HG02938 (cell line): ENCODE results near the gene EGFR.
"Not testable (repeated sequence)": the region's sequence is repeated elsewhere in the genome, so short reads cannot be mapped to it uniquely, and the experiment has no call there.

Source experiments
- ATAC-seq: cut with Tn5 transposase; IDR thresholded peaks from one replicate; pipeline ENCODE4 v1.9.1; 2021; ENCODE audit warnings: mild to moderate bottlenecking, moderate library complexity; ENCODE audit not compliant: unreplicated experiment

The EGFR gene

DNA sequence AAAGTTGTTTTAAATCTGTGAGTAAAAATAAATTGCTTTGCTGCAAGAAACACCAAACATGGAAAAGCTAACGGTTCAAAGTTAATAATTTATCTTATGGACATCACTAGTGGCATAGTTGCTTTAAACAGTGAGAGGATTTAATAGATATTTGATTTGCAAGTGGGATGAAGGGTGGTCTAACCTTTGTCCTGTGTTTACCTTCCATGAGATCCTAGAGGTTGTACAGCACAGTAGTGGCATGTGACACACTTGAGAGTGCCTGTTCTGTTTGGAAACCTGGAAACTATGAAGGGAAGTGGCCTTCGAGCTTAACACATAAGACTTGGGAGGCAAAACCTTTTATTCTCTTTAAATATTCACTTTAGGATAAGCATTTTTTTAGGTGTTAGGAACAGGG, 16.0 kb downstream of the EGFR start:
- no peak for ATAC-seq

DNA sequence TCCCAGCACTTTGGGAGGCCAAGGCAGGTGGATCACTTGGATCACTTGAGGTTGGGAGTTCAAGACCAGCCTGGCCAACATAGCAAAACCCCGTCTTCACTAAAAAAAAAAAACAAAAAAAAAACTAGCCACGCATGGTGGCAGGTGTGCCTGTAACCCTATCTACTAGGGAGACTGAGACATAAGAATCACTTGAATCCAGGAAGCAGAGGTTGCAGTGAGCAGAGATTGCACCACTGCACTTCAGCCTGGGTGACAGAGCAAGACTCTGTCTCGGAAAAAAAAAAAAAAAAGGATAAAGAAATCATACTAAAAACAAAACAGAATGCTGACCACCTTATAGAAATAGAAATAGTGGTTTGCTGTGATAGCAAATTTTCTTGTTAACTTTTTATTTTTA, 16.6 kb downstream of the EGFR start:
- not testable (repeated sequence) for ATAC-seq

DNA sequence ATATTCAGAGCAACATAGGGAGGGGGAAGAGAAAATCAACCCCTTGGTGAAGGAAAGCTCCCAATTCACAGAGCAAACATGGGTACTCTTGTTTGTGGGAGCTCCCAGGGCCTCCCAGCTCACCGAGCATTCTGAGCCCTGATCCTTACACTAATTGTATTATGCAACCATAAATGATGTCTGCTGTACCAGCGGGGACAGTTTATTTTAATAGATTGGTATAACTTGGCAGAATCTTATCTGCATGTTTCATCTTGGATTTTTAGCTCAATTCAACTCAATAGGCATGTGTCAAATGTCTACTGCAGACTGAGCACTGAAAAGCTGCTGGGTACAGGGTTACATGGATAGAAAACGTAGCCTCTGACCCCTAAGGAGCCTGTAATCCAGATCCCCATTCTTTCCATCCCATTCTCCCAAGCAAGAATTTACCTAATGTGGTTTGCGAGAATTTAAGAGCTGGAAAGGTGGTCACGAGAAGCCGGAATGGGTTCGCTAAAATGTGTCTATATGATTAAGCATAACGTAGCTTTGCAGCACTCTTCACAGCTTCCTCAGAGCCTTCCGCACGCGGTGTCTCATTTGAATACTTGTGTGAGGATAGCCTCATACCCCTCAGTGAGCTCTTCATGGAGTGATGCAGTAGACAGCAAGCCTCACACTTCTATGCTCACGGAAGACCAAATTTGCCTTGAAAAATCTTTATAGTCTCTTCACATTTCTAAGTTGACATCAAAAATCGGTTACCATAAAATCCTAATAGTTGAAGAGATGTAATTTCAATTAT, 18.3 kb downstream of the EGFR start:
- no peak for ATAC-seq

DNA sequence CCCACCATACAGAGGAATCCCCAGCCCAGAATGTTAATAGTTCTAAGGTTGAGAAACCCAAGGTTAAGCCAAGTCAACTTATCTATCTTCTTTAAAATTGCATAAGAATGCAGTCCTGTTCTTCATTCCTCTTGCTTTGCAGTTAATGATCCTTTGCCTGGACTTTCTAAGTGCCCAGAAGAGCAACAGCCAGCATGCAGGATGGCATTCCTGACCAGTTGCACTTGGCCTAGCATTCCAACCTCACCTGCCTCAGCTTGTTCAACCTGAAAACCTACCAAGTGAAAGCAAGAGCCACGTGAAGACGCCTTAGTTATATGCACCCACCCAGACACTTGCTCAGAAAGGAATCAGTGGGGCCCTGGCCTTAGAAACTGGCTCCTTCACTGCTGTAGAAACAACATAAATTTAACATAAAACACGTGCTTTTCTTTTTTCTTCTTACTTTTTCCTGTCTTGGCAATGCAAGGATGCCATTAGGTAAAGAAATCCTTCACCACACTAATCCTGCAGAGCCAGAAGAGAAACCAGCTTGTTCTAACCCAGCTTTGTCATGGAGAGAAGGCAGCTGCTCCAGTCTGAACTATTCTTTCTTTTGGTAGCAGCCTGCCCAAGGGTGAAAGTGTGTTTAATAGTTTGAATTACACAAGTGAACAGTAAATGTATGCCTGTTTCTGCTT, 25.0 kb downstream of the EGFR start:
- ATAC-seq = no peak

DNA sequence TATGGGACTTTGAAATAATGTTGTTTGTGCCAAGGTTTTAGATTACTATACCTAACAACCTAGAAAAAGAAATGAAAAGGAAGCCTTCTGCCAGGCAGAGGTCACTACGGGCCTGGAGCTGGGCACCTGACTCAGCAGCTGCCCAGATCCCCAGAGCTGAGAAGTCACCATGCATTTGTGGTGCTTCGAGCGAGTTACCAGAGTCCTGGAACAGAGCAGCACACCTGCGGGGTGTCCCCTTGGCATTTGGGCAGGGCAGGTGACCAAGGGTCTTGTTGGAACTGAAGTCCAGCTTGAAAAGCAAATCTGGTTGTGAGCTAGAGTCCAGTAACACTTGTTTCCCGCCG, 25.5 kb downstream of the EGFR start:
- no peak for ATAC-seq

DNA sequence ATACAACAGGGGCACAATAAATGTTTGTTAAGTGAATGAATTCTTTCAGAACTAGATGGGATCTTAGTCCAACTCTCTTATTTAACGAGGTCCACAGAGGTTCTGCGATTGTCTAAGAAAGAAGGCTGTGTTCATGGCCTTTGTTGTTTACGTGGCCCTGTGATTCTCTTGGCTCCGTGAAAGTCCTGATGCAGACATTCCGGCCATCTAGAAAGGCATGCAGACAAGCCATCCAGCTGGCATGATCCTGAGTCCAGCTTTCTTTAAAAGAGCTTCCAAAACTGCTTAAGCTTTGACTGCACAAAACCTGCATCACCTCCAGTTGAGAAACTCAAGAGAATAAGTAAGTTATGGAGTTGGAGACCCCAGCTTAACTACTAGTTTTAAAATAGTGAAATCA, 26.0 kb downstream of the EGFR start:
- ATAC-seq = no peak

DNA sequence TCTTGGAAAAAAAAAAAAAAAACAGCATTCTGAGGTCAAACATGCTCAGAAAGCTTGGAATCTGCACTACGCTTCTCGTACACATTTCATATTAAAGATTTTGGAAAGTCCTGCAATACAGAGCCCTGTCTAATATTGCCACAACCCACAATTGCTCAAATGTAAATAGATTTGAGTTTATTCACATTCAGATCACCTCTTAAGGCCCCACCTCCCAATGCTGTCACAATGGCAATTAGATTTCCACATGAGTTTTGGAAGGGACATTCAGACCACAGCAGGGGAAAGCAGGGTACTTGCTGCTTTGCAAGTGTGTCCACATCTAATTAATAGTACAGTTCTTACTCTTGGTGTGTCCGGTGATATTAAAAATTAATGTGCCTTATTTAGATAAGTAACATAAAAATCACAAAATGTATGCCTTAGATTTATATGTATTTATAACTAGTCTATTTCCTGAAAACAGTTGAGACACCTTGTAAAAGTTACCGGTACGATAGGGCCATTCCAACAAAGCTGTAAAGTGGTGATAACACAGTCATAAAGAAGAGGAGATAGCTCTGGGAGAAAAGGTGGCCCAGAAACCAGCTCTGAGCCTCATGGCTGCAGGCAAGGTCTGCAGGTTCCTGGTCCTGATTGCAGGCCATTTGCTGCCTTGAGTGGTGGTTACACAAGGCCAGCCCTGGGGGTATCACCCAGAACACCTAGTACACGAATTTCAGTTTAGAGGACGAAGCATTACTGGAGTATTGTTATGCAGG, 27.9 kb downstream of the EGFR start:
- ATAC-seq = no peak

DNA sequence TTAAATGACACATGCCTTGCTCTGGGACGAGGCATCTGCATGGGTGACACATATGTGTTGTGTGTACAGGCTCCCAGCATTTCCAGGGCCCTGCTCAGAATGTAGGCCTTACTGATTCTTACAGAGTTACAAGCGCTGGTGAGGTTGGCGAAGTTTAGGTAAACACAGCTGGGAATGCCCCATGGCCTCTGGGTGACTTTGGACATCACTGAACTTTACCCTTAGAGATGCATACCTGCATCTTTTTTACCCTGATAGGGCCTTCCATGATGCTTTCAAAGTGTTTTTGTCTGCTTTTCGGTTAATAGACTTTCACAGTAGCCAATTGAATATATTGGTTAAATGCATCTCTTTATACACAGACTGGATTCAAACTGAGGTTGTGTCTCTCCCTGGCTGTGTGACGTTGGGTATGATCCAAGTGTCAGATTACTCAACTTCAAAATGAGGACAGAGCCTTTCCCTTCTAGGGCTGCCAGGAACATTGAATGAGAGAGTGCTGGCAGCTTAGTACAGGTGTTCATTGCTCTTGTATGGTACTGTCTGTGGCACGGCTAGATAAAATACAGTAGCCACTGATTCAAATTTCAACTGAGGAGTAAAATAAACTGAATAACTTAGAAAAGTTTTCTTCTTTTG, 29.5 kb downstream of the EGFR start:
- ATAC-seq = no peak

DNA sequence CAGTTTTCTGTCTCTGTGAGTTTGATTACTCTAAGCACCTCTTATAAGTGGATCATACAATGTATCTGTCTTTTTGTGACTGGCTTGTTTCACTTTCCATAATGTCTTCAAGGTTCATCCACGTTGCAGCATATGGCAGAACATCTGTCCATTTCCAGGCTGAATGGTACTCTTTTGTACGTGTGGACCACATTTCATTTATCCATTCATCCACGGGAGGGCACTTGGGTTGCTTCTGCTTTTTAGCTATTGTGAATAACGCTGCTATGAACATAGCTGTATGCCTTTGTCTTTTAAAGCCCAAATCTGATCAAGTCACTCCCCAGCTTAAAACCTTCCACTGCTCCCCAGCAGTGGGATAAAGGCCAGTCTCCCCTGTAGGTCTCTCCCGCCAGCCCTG, 31.5 kb downstream of the EGFR start:
- ATAC-seq = no peak

DNA sequence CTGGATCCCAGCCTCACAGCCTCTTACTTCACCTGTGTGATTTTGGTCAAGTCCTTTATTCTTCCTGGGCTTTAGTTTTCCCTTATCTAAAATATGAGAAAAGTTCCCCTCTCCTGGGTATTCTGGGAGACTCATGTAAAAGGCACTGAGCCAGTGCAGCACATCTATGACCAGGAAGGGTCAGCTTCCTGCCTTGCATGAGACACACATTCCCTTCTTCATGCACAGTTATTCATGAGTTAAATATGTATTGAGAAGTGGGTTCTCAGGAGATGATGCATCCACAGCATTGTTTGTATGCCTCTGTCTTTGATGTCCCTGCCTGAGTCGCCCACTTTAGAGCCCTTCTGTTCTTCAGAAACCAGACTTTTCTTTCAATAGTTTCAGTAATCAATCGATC, 33.3 kb downstream of the EGFR start:
- ATAC-seq = no peak

DNA sequence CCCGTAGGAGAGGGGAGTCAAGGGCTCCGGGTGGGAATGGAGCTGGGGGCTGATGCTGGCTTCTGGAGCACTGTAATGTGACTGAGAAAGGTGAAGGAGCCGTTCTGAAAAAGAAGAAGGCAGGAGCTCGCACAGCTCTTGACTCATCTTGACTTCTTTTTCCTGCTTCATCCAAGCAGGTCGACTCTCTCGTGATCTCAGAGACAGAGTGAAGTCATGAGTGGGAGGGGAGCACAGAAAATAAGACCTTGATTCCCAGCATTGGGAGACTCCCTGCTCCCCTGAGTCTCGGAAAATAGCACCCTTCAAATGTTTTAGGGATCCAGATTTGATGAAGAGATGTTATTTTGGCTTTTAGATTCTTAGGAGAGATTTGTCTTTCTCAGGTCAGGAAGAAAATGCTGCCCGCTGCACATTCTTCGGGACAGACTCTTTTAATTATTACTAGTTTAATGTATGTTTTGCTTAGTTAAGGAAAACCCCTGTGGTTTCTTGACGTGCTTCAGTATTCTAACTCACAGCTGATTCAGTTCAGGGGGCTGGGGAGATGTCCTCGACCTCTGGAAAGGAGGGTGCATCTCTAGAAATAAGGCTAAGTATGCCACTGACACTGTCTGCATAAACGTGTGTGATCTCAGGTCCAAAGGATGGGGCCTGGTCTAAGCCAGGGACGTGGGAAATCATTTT, 34.1 kb downstream of the EGFR start:
- no peak for ATAC-seq

DNA sequence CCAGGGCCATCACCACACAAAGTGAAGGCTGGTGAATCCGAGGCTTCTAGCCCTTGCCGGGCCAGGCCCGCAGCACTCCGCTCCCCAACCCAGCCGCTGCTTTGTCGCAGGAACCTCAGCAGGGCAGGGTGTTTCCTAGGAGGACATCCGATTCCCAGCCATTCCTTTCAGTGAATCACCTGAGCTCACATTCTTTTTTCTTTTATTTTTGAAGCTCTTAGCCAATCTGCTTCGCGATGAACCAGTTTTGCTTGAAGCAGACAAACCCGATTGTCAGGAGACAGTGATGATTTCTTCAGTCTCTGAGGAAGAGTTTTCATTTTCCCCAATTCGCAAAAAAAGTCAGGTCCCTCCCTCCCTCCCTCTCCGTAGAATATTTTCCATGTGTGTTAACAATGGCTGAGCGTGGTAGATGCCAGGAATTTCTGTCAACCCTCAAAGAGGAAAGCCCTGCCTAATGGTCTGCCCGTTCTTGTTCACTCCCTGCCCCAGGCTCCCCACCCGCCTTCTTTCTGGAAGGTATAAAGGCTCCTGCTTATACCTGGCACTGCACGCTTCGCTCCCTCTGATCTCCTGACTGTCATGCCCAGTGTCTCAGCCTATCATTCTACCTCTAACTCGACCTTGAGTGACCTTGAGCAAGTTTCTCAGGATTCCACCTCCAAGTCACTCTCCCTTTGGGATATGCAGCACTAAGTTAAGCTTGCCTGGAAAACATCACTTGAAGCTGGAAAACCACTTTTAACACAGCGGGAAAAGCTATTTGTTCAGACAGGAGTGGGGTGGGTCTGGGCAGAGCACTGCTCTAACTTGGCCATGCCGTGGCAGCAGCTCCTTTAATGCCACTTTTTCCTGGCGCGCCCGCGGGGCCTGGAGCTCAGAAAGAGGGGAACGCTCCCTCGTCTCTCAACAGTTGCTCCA, 35.1 kb downstream of the EGFR start:
- no peak for ATAC-seq

DNA sequence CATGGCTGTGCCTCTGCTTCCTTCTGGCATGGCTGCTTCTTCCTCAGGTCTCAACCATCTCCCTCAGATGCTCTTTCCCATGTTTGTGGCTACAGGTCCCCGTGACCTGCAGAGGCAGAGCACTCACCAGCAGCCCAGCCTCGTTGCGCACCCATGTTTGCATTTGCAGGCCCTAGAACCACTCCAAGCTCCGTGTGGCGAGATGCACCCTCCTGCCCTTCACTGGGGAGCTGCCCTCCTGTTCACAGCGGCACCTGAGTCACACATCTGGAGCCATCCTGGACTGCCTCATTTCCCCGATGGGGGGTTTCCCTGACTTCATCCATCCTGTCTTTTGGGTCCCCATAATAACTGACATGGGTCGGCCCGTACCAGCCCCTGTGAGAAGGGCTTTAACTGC, 35.9 kb downstream of the EGFR start:
- ATAC-seq = no peak

DNA sequence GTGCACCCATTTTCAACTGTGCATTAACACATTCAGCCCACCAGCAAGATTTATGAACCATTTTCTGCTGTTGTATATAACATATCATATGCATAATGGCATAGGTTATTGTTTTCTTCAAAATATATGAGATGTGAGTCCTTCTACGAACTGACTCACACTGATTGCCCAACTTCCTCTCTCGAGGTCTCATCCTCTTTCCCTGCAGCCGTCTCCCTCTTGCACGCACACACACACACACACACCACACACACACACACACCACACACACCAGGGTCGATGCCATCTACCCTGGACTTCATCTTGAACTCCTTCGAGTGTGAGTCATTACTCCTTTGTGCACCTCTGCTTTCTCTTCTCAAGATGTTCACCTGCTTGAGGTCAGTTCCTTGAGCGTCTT, 36.7 kb downstream of the EGFR start:
- ATAC-seq = no peak

DNA sequence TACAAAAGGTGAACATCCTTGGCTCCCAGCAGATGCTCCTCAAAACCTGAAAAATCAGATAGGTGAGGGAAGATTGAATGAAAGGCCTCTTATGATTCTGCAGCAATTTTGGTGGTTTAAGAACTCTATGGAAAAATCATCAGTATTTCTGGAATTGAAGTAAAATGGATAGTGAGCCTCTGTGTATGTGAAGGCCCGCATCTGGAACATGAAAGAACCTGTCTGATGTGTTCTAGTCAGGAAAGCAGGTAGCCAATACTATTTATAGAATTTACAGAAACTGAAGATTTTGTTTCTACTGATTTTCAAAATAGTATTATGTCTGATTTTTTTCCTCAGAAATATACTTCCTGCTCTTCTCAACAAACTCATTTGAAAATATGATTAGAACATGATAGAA, 37.3 kb downstream of the EGFR start:
- ATAC-seq = no peak

DNA sequence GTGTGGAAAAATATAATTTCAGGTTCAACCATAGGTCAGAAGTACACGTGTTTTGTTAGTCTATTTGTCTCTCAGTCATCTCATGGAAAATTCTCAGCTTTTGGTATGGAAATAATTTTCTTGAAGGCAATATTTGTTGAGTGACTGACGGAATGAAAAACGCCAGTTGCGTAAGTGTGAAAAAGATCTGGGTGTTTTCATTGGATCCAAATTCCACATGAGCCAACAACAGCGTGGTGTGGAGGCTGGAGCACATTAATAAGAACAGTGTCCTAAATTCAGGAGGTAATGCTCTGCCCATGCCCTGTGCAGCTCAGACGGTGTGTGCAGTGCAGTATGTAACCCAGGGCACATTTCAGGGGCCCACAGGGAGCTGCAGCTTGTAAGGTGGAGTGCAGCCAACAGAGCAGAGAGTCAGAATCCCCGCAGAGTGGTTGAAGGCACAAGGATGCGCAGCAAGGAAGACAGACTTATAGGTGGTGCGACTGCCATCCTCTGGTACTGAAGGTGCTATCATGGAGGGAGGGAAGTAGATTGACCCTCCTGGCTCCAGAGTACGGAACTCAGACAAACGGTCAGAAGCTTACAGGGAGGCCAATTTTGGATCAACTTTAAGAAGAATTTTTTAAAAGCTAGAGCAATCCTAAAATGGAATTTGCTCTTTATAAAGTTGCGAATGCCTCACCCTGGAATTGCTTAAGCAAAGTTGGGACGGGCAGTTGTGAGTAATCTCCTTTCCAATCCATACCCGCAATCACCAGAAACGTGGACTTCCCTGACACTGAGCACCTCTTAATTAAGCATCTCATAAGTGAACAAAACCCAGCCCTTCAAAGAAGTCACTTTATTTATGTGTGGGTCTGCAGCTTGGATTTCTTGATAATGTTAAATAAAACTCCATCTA, 38.0 kb downstream of the EGFR start:
- no peak for ATAC-seq

DNA sequence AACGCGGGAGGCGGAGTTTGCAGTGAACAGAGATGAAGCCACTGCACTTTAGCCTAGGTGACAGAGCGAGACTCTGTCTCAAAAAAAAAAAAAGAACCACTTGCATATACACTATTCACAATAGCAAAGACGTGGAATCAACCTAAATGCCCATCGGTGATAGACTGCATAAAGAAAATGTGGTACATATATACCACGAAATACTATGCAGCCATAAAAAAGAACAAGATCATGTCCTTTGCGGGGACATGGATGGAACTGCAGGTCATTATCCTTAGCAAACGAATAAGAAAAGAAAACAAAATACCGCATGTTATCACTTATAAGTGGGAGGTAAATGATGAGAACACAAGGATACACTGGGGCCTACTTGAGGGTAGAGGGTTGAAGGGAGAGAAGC, 39.5 kb downstream of the EGFR start:
- no peak for ATAC-seq

DNA sequence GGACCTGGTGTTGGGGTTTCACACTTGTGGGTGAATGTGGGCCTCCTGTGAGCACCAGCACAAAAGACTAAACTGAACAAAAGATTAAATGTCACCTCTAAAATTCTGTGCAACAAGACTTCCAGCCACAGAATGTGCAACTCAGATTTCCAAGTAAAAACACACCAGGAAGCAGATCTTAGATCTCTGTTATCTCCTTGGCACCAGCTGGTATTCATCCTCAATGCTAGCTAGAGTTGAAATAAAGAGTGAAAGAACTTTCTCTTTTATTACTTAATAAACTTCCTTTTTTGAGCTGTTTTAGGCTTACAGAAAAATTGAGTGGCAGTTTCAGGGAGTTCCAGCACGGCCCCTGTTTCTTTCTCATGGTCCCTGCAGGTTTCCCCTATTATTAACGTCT, 40.2 kb downstream of the EGFR start:
- no peak for ATAC-seq

DNA sequence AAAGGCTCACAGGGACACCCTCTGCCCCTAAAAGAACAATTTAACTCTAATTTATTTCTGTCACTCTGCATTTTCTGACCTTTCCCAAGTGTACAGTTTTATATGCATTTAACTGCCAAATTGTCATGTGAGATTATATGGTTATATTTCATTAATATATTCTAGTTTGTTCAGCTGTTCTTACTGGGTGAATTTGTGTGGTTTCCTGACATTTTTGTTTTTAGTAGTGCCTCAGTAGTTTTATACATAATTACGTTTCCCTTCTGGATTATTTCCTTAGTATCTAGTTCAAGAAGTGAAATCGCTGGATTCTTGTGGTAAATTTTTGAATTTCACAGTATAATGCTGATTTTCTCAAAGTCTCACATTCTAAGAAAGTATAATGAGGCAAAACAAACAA, 41.3 kb downstream of the EGFR start:
- no peak for ATAC-seq
